Inflammatory macrophage treated with lipopolysaccharide for 4 hours (primary cell): Measurements from ENCODE around the gene CCDC47.

Experiments used
- DNase-seq: peaks from one replicate; pipeline ENCODE4 v3.0.0-alpha.2; 2020

The CCDC47 gene

DNA sequence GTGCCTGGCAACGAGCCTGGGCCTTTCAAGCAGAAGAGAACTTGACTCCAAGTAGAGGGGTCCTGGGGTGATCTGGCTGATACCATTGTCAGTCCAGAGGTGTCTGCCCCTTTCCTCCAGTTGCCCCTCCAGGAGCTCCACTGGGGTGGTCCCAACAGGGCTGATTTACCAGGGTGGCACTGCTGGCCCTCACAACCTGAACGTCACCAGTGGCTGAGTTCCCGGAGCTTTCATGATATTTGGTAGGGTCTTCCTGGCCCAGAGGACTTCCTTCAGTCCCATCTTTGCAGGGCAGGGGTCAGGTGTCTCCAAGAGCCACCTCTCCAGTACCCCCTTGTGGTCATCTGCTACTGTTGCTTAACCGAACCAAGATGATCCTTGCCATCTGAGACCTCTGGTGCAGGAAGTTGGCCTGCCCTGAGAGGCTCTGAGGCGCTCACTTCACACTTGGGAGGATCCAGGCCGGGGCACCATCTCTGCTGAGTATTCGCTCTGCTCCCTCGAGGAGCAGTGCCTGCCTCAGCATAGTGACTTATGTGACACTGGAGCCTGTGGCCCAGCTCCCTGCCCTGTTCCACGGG is 76.9 kb downstream of the CCDC47 start:
- peak; percentile 42 for DNase-seq

DNA sequence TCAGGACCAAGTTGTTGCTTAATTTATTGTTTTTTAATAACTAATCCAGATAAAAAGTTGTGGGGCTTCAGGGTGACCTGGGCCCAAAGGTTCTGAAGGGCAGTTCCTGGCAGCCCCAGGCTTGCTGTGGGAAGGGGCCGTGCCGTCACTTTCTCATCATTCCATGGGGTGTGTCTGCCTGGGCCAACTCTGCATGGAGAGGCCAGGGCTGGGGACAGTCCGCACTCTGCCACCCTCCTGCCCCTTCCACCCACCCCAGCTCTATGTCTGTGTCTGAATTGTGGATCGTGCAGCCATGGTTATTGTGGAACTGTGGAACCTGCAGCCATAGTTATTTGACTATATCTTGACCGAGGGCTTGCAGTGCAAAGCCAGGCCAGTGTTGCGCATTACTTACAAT is 77.5 kb downstream of the CCDC47 start:
- DNase-seq: no peak
